Peyer's patch (tissue), 4 donors: ENCODE data around the gene MIGA2. TPM values are rescaled to one million over a fixed set of nuclear protein-coding genes. Genes with fewer than 3 reads are reported as not detected.

Experiments used
- DNase-seq, 3 donors: peaks; one replicate each; pipeline ENCODE4 v3.0.0-alpha.2; 2017 to 2019
- H3K27ac ChIP-seq, 4 donors: fragments of 200-600 bp; sonication (generic); one replicate each; pipeline ENCODE4 v1.5.1; 2016 to 2019
- H3K27me3 ChIP-seq, 2 donors: fragments of 200-600 bp; sonication (generic); one replicate each; pipeline ENCODE4 v1.5.1; 2019
- H3K36me3 ChIP-seq, 3 donors: fragments of 200-600 bp; sonication (generic); one replicate each; pipeline ENCODE4 v1.5.1; 2016 to 2019
- H3K4me1 ChIP-seq, 4 donors: fragments of 200-600 bp; sonication (generic); one replicate each; pipeline ENCODE4 v1.5.1; 2016 to 2019
- H3K4me3 ChIP-seq, 4 donors: fragments of 200-600 bp; sonication (generic); 1 replicate in 3 of 4; 2 replicates in 1 of 4; pipeline ENCODE4 v1.5.1; 2016 to 2019; ENCODE audit warnings: mild to moderate bottlenecking in 1 of 4
- H3K9me3 ChIP-seq, 4 donors: fragments of 200-600 bp; sonication (generic); one replicate each; pipeline ENCODE4 v1.5.1; 2016 to 2019; ENCODE audit warnings: mild to moderate bottlenecking in 1 of 4
- CTCF ChIP-seq, 6 experiments: fragments of 450-650 bp in 4 of 6; fragments of 200-600 bp in 2 of 6; sonication (generic) in 1 of 6; IDR thresholded peaks; one replicate each; pipeline ENCODE4 v1.5.1; 2017 to 2019; ENCODE audit warnings: antibody characterized with exemption in 6 of 6, mild to moderate bottlenecking in 3 of 6, moderate library complexity in 1 of 6
- POLR2A ChIP-seq, 2 donors: fragments of 450-650 bp; IDR thresholded peaks; one replicate each; pipeline ENCODE4 v1.5.1; 2017; ENCODE audit warnings: antibody characterized with exemption in 2 of 2, mild to moderate bottlenecking in 2 of 2, moderate library complexity in 2 of 2
- total RNA-seq, 4 donors: library from RNA; depleted of rRNA; stranded (reverse); fragments of >200 nt; gene quantifications; one replicate each; pipeline ENCODE4 v1.1.0, GENCODE V29; 2016

The MIGA2 gene
- total RNA-seq, 4 donors from 2014 or later: 68.5 to 174 (median 125) TPM

DNA sequence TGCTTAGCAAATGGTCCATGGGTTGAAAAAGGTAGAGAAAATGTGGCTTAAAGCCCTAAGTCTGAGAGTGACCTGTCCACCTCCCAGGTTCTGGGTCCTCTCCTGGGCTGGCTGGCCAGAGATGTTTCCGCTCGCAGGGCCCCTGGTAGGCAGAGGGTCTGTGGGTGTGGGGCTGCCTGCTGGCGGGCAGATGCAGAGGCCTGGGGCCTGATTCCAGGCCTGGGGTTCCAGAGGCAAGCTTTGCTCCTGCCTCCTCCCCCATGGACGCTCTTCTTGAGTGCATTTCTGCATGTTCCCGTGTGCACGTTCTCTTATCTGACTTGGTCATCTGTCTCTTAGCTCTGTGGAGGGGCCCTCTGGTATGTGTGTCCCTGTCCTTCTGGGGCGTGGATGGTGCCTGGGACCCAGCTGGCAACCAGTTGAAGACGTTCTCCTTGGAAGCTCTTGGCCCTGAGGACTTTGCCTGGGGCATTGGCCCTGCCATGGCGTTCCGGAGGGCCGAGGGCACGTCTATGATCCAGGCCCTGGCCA lies 3.8 kb downstream of the MIGA2 start:
- no peaks in the 10 kb centered on the region for H3K27me3 ChIP-seq
- DNase-seq: no peak

GRCh38 chr9:129042016-129042415 lies 5.6 kb downstream of the MIGA2 start:
- Histone ChIP-seq H3K36me3 (peaks cover 0 to 67% (median 0%) of the 10 kb centered on the region in 3 donors), H3K27me3 (no peaks in the 10 kb centered on the region), H3K4me3 (no peak overlapping the region), H3K9me3 (no peaks in the 10 kb centered on the region), H3K4me1 (peaks cover 0 to 24% (median 9%) of the 10 kb centered on the region in 4 donors), H3K27ac (no peak overlapping the region)
- no peak for TF ChIP-seq CTCF (IDR thresholded peaks at IDR 0.05)
- no peak for TF ChIP-seq POLR2A (IDR thresholded peaks at IDR 0.05)
- DNase-seq: no peak

More for the DNA sequence above, 3.8 kb downstream of the MIGA2 start:
- H3K4me3 ChIP-seq: no peak overlapping the region
- peaks cover 0 to 24% (median 12%) of the 10 kb centered on the region in 4 donors for H3K4me1 ChIP-seq
- peaks cover 0 to 54% (median 0%) of the 10 kb centered on the region in 3 donors for H3K36me3 ChIP-seq
- H3K9me3 ChIP-seq: no peaks in the 10 kb centered on the region
- H3K27ac ChIP-seq: no peak overlapping the region
- TF ChIP-seq POLR2A (IDR thresholded peaks at IDR 0.05): no peak
- TF ChIP-seq CTCF (IDR thresholded peaks at IDR 0.05): no peak

- Histone ChIP-seq H3K4me1 (peaks cover 0 to 12% (median 0%) of the 10 kb centered on the region in 4 donors), H3K27me3 (no peaks in the 10 kb centered on the region), H3K27ac (peak overlapping the region in 3 of 4 donors; percentile 57 to 94 (median 93)), H3K4me3 (no peak overlapping the region), H3K36me3 (peaks cover 0 to 75% (median 0%) of the 10 kb centered on the region in 3 donors), H3K9me3 (no peaks in the 10 kb centered on the region)
- TF ChIP-seq POLR2A (IDR thresholded peaks at IDR 0.05) (peak; percentile 31 to 55), CTCF (IDR thresholded peaks at IDR 0.05) (no peak)
- peak in 2 of 3 donors; percentile 93 to 96 for DNase-seq
Measured at GRCh38 chr9:129052592-129052991, 16.2 kb downstream of the MIGA2 start.

GRCh38 chr9:129053020-129053419 lies 16.6 kb downstream of the MIGA2 start:
- H3K4me3 ChIP-seq: no peak overlapping the region
- TF ChIP-seq POLR2A (IDR thresholded peaks at IDR 0.05) (no peak), CTCF (IDR thresholded peaks at IDR 0.05) (no peak)
- DNase-seq: no peak
- H3K9me3 ChIP-seq: no peaks in the 10 kb centered on the region
- peak overlapping the region in 3 of 4 donors; percentile 57 to 94 (median 93) for H3K27ac ChIP-seq
- H3K4me1 ChIP-seq: peaks cover 0 to 12% (median 0%) of the 10 kb centered on the region in 4 donors
- peaks cover 0 to 74% (median 0%) of the 10 kb centered on the region in 3 donors for H3K36me3 ChIP-seq
- H3K27me3 ChIP-seq: no peaks in the 10 kb centered on the region

- TF ChIP-seq CTCF (IDR thresholded peaks at IDR 0.05) (no peak), POLR2A (IDR thresholded peaks at IDR 0.05) (no peak)
- H3K4me3 ChIP-seq: no peak overlapping the region
- H3K27ac ChIP-seq: no peak overlapping the region
- H3K27me3 ChIP-seq: no peaks in the 10 kb centered on the region
- DNase-seq: no peak
- peaks cover 0 to 70% (median 0%) of the 10 kb centered on the region in 3 donors for H3K36me3 ChIP-seq
- no peaks in the 10 kb centered on the region for H3K9me3 ChIP-seq
- peaks cover 0 to 12% (median 0%) of the 10 kb centered on the region in 4 donors for H3K4me1 ChIP-seq
Measured at GRCh38 chr9:129054163-129054851, 17.9 kb downstream of the MIGA2 start.
